ENCODE results near the gene HTRA1. TPM values are rescaled to one million over a fixed set of nuclear protein-coding genes. Genes with fewer than 3 reads are reported as not detected.

Gene HTRA1
- total RNA-seq, 1 experiment from 2014 or later: 0.39 TPM

GRCh38 chr10:122531261-122531660 is 69.9 kb downstream of the HTRA1 start (continued):
- no peak for TF ChIP-seq EGR1 (IDR thresholded peaks at IDR 0.05; ENCODE audit: low read depth)
- TF ChIP-seq MAX (IDR thresholded peaks at IDR 0.05): no peak

GRCh38 chr10:122531939-122532338 is 70.6 kb downstream of the HTRA1 start:
- BruUV-seq (replicated peaks): no TSS peak
- Histone ChIP-seq H3K9ac (ENCODE audit: low read length) (no peak overlapping the region), H3K27ac (ENCODE audit: low read depth, low read length) (no peak overlapping the region), H3K79me2 (ENCODE audit: insufficient read depth, low read length) (no peaks in the 10 kb centered on the region), H3K36me3 (ENCODE audit: control insufficient read depth in 1 of 2, insufficient read depth in 2 of 2, low read length in 2 of 2) (no peaks in the 10 kb centered on the region), H3K4me1 (ENCODE audit: control insufficient read depth in 1 of 2, insufficient read depth in 2 of 2, low read length in 2 of 2) (peaks cover 0 to 8% of the 10 kb centered on the region in 2 experiments; a peak in 1 of 4 replicates), H3K27me3 (ENCODE audit: insufficient read depth, low read length) (peaks cover 35% of the 10 kb centered on the region), H4K20me1 (ENCODE audit: insufficient read depth) (no peaks in the 10 kb centered on the region), H2AFZ (ENCODE audit: low read depth, low read length, poor library complexity, severe bottlenecking) (no peak overlapping the region), H3K9me2 (ENCODE audit: insufficient read depth) (no peaks in the 10 kb centered on the region), H3K9me3 (ENCODE audit: control insufficient read depth in 1 of 2, insufficient read depth in 1 of 2, low read depth in 1 of 2, low read length in 2 of 2) (no peaks in the 10 kb centered on the region), H3K4me3 (replicated peaks in 1 of 2; ENCODE audit: low read depth in 1 of 2, low read length in 2 of 2) (no peak overlapping the region), H3K4me2 (ENCODE audit: low read length) (no peak overlapping the region)
- ATAC-seq (peak; percentile 40; the same call in 1 of the 2 replicates), DNase-seq (ENCODE audit: low read depth, low spot score) (no peak)
- no peak for TF ChIP-seq JUND (IDR thresholded peaks at IDR 0.05)
- no peak for TF ChIP-seq ZFX (IDR thresholded peaks at IDR 0.05)
- no peak for TF ChIP-seq POLR2AphosphoS5 (IDR thresholded peaks at IDR 0.05; ENCODE audit: low read depth, low read length)
- TF ChIP-seq CBX3 (IDR thresholded peaks at IDR 0.05; ENCODE audit: low read depth): no peak
- no peak for TF ChIP-seq POLR2A (IDR thresholded peaks at IDR 0.05; ENCODE audit: borderline replicate concordance, extremely low read depth, insufficient read depth, insufficient read length)
- no peak for TF ChIP-seq REST (IDR thresholded peaks at IDR 0.05; ENCODE audit: low read depth)
- no peak for TF ChIP-seq SP1 (IDR thresholded peaks at IDR 0.05; ENCODE audit: low read depth)
- TF ChIP-seq CEBPB (IDR thresholded peaks at IDR 0.05; ENCODE audit: low read depth): no peak
- no peak for TF ChIP-seq RAD21 (IDR thresholded peaks at IDR 0.05; ENCODE audit: low read depth)
- no peak for TF ChIP-seq ZNF274 (IDR thresholded peaks at IDR 0.05; ENCODE audit: low read depth, low read length)
- TF ChIP-seq CTCF (IDR thresholded peaks at IDR 0.05 in 2 of 3, conservative IDR thresholded peaks at IDR 0.05 in 1 of 3; ENCODE audit: borderline replicate concordance in 1 of 3, insufficient read depth in 1 of 3, low read depth in 2 of 3, low read length in 2 of 3): no peak
- no peak for TF ChIP-seq EGR1 (IDR thresholded peaks at IDR 0.05; ENCODE audit: low read depth)
- no peak for TF ChIP-seq TCF7L2 (IDR thresholded peaks at IDR 0.05; ENCODE audit: borderline replicate concordance, extremely low read depth, insufficient read depth, insufficient read length)
- no peak for TF ChIP-seq ZBTB33 (IDR thresholded peaks at IDR 0.05; ENCODE audit: extremely low read depth, insufficient replicate concordance, low read length)
- TF ChIP-seq ELF1 (IDR thresholded peaks at IDR 0.05; ENCODE audit: borderline replicate concordance, low read depth): no peak
- ChIA-PET RAD21 (ENCODE audit: low non-redundant PET in 1 of 2, low total read pairs in 2 of 2, uncharacterized antibody in 2 of 2, unreplicated experiment in 2 of 2) (no interaction called here), CTCF (interaction anchor here (1.0 kb wide), 1 partner anchor 33 kb away, joined by 6 read pairs; no protein-coding TSS in a partner anchor), POLR2A (no interaction called here)
- intact Hi-C loops (cut with micrococcal nuclease): no loop called here
